CD14-positive monocyte (primary cell): ENCODE data around the gene CXCL16. TPM values are rescaled to one million over a fixed set of nuclear protein-coding genes. Genes with fewer than 3 reads are reported as not detected.
"Not testable (repeated sequence)": the region's sequence is repeated elsewhere in the genome, so short reads cannot be mapped to it uniquely, and the experiment has no call there.

Experiments
- DNase-seq, 3 donors: peaks; one replicate each; pipeline ENCODE4 v3.0.0-alpha.2; 2011 to 2022
- H2AFZ ChIP-seq: 2 replicates; pipeline ENCODE4 v1.6.0; 2012; ENCODE audit warnings: mild to moderate bottlenecking, low read depth, low read length, inconsistent platforms; ENCODE audit not compliant: insufficient read depth, poor library complexity, severe bottlenecking
- H3K27ac ChIP-seq, 2 donors: 1 replicate in 1 of 2; 2 replicates in 1 of 2; pipeline ENCODE4 v1.5.1; 2012 to 2013; ENCODE audit warnings: low read length in 2 of 2, control low read depth in 1 of 2, inconsistent platforms in 1 of 2, low read depth in 1 of 2, mild to moderate bottlenecking in 1 of 2
- H3K27me3 ChIP-seq, 2 donors: one replicate each; pipeline versions ENCODE4 v1.6.0 to v1.6.1; 2011 to 2013; ENCODE audit warnings: low read length in 2 of 2; ENCODE audit not compliant: control insufficient read depth in 2 of 2, insufficient read depth in 2 of 2
- H3K36me3 ChIP-seq, 2 donors: replicated peaks in 1 of 2; 1 replicate in 1 of 2; 2 replicates in 1 of 2; pipeline versions ENCODE4 v1.5.1 to v1.6.1; 2012 to 2013; ENCODE audit warnings: low read length in 2 of 2, control low read depth in 1 of 2, inconsistent platforms in 1 of 2, mild to moderate bottlenecking in 1 of 2; ENCODE audit not compliant: insufficient read depth in 2 of 2, control insufficient read depth in 1 of 2
- H3K4me1 ChIP-seq, 2 donors: 1 replicate in 1 of 2; 2 replicates in 1 of 2; pipeline versions ENCODE4 v1.5.1 to v1.6.1; 2012 to 2013; ENCODE audit warnings: low read length in 2 of 2, control low read depth in 1 of 2, inconsistent platforms in 1 of 2, mild to moderate bottlenecking in 1 of 2, moderate library complexity in 1 of 2; ENCODE audit not compliant: insufficient read depth in 2 of 2, control insufficient read depth in 1 of 2
- H3K4me2 ChIP-seq: replicated peaks from 2 replicates; pipeline ENCODE3; 2012; ENCODE audit warnings: low read length, moderate library complexity, mild to moderate bottlenecking; ENCODE audit not compliant: poor library complexity, severe bottlenecking; ENCODE audit errors: extremely low read depth
- H3K4me3 ChIP-seq, 3 experiments: fragments of 200-600 bp in 1 of 3; sonication (generic) in 1 of 3; replicated peaks in 1 of 3; 1 replicate in 2 of 3; 2 replicates in 1 of 3; pipeline ENCODE4 v1.5.1; 2011 to 2013; ENCODE audit warnings: low read length in 3 of 3, mild to moderate bottlenecking in 3 of 3, control low read depth in 2 of 3, low read depth in 2 of 3, inconsistent platforms in 1 of 3, moderate library complexity in 1 of 3
- H3K79me2 ChIP-seq: 2 replicates; pipeline ENCODE4 v1.6.0; 2012; ENCODE audit warnings: mild to moderate bottlenecking, control low read depth, inconsistent platforms, low read length, moderate library complexity; ENCODE audit not compliant: insufficient read depth
- H3K9ac ChIP-seq: 2 replicates; pipeline ENCODE4 v1.6.0; 2017; ENCODE audit warnings: low read length, mild to moderate bottlenecking; ENCODE audit not compliant: insufficient read depth, poor library complexity, severe bottlenecking
- H3K9me3 ChIP-seq, 2 donors: replicated peaks in 1 of 2; 1 replicate in 1 of 2; 2 replicates in 1 of 2; pipeline versions ENCODE4 v1.5.1 to v1.6.1; 2012 to 2013; ENCODE audit warnings: low read length in 2 of 2, control low read depth in 1 of 2; ENCODE audit not compliant: control insufficient read depth in 1 of 2, insufficient read depth in 1 of 2
- H4K20me1 ChIP-seq: 2 replicates; pipeline ENCODE4 v1.6.0; 2012; ENCODE audit warnings: mild to moderate bottlenecking, low read length, control low read depth, moderate library complexity; ENCODE audit not compliant: insufficient read depth
- H3K27ac Mint-ChIP-seq, 7 donors: one replicate each; pipeline ENCODE4 v1.8.0; 2020; ENCODE audit warnings: mild to moderate bottlenecking in 7 of 7, mixed read lengths in 7 of 7, moderate library complexity in 6 of 7, inconsistent platforms in 2 of 7
- H3K27me3 Mint-ChIP-seq, 3 donors: one replicate each; pipeline ENCODE4 v1.8.0; 2021 to 2022; ENCODE audit warnings: low read depth in 3 of 3, mild to moderate bottlenecking in 3 of 3, mixed read lengths in 3 of 3, moderate library complexity in 3 of 3, inconsistent platforms in 1 of 3
- H3K36me3 Mint-ChIP-seq, 2 donors: one replicate each; pipeline ENCODE4 v1.8.0; 2020; ENCODE audit warnings: mixed read lengths in 2 of 2, inconsistent platforms in 1 of 2, mild to moderate bottlenecking in 1 of 2
- H3K4me1 Mint-ChIP-seq: one replicate; pipeline ENCODE4 v1.8.0; 2020; ENCODE audit warnings: mild to moderate bottlenecking, mixed read lengths
- H3K4me3 Mint-ChIP-seq, 2 donors: one replicate each; pipeline ENCODE4 v1.8.0; 2020; ENCODE audit warnings: mild to moderate bottlenecking in 2 of 2, mixed read lengths in 2 of 2, moderate library complexity in 1 of 2
- H3K9me3 Mint-ChIP-seq, 7 donors: one replicate each; pipeline ENCODE4 v1.8.0; 2020 to 2022; ENCODE audit warnings: mixed read lengths in 7 of 7, mild to moderate bottlenecking in 6 of 7, moderate library complexity in 6 of 7, inconsistent platforms in 2 of 7
- WGBS: methylation state at CpG from one replicate; pipeline ENCODE4 v1.1.5; 2013; ENCODE audit warnings: missing lambda C conversion rate; ENCODE audit not compliant: insufficient coverage; 5-methylcytosine and 5-hydroxymethylcytosine counted together
- intact Hi-C, 2 donors: fragments of 100-400 bp; cut with micrococcal nuclease; formaldehyde crosslinking; loops; one replicate each; pipeline versions ENCODE4 v1.15.0 to v1.15.1; 2023
- polyA plus RNA-seq, 3 donors: library from polyadenylated mRNA; depleted of rRNA in 1 of 3; unstranded in 2 of 3; stranded (reverse) in 1 of 3; fragments of 300-500 nt in 2 of 3; fragments of >200 nt in 1 of 3; fragmentation: Illumina TruSeq in 2 of 3; gene quantifications; 1 replicate in 2 of 3; 2 replicates in 1 of 3; pipeline ENCODE4 v1.2.3, GENCODE V29; 2012 to 2021
- TF ChIP-seq, protein P1 (sequence below): fragments of 200-600 bp; IDR thresholded peaks from one replicate; pipeline ENCODE4 v1.8.0; 2022; ENCODE audit warnings: antibody characterized with exemption, mild to moderate bottlenecking

The CXCL16 gene
- polyA plus RNA-seq, 3 donors, result 68.1 to 204 (median 103) TPM

DNA sequence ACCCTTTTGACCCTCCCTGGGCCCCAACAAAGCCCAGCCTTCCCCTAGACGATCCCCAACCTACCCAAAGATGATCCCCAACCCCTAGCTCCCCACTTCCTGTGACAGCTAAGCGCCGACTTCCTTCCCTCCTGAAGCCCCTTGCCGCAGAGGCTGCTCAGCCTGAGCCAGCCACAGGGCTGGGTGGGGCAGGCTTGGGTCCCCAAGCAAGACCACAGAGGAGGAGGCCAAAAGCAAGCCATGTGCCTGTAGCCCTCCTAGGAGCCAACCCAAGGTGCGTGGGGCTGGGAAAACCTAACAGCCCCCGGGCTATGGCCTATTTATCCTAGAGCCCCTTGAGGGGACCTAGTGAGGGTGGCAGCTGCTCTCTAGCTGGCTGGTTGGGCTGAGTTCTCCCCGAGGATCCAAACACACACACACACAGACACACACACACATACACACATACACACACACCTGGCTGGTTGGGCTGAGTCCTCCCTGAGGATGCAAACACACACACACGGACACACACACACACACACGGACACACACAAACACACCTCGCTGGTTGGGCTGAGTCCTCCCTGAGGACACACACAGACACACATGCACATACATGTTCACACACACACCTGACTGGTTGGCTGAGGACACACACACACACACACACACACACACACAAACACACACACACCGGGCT is 24.5 kb downstream of the CXCL16 start:
- Histone ChIP-seq H3K79me2 (peaks cover 82% of the 10 kb centered on the region), H3K27ac (peak overlapping the region; percentile 40 to 63), H2AFZ (no peak overlapping the region), H3K9ac (no peak overlapping the region), H3K27me3 (no peaks in the 10 kb centered on the region), H3K4me1 (peaks cover 53 to 73% of the 10 kb centered on the region in 2 donors), H3K9me3 (no peaks in the 10 kb centered on the region), H3K36me3 (peaks cover 52 to 60% of the 10 kb centered on the region in 2 donors), H3K4me2 (peak overlapping the region; percentile 72), H3K4me3 (peak overlapping the region in 1 of 3 experiments; percentile 67), H4K20me1 (peaks cover 87% of the 10 kb centered on the region)
- intact Hi-C loops, result no loop called here
- H3K36me3 Mint-ChIP-seq, result peaks cover 56 to 73% of the 10 kb centered on the region in 2 donors
- peaks cover 49% of the 10 kb centered on the region for H3K4me1 Mint-ChIP-seq
- peaks cover 0 to 1% (median 0%) of the 10 kb centered on the region in 3 donors for H3K27me3 Mint-ChIP-seq
- TF ChIP-seq, protein P1, sequence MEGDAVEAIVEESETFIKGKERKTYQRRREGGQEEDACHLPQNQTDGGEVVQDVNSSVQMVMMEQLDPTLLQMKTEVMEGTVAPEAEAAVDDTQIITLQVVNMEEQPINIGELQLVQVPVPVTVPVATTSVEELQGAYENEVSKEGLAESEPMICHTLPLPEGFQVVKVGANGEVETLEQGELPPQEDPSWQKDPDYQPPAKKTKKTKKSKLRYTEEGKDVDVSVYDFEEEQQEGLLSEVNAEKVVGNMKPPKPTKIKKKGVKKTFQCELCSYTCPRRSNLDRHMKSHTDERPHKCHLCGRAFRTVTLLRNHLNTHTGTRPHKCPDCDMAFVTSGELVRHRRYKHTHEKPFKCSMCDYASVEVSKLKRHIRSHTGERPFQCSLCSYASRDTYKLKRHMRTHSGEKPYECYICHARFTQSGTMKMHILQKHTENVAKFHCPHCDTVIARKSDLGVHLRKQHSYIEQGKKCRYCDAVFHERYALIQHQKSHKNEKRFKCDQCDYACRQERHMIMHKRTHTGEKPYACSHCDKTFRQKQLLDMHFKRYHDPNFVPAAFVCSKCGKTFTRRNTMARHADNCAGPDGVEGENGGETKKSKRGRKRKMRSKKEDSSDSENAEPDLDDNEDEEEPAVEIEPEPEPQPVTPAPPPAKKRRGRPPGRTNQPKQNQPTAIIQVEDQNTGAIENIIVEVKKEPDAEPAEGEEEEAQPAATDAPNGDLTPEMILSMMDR, result no peak
- 19% methylated on average over 7 of the region's 11 CpGs for WGBS
- H3K9me3 Mint-ChIP-seq, result peaks cover 0 to 3% (median 0%) of the 10 kb centered on the region in 7 donors
- H3K4me3 Mint-ChIP-seq, result peak overlapping the region; percentile 43 to 84
- peak overlapping the region; percentile 25 to 89 (median 84) for H3K27ac Mint-ChIP-seq
- peak in 1 of 3 donors; percentile 29 for DNase-seq

DNA sequence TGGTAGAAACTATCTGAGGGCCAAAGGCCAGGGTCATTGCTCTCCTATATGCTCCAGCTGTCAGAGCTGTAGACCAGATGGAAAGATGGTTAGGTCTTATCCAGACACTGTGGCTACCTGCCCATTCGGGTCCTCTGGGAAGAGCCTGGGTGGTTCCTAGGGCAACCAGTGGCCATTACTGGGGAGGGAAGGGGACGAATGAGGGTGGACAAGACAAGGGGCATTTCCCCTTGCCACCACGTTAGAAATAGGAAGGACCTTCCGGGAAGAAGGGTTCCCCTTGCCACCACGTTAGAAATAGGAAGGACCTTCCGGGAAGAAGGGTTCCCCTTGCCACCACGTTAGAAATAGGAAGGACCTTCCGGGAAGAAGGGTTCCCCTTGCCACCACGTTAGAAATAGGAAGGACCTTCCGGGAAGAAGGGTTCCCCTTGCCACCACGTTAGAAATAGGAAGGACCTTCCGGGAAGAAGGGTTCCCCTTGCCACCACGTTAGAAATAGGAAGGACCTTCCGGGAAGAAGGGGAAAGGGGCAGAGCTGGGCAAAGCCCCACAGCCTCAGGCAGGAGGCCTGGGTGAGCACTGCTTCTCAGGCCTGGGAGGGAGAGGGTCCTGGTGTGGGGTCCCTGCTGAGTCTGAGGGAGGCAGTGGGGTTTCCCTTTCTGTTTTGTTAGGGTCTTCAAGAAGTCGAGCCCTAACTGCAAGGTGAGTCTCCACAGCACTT is 25.2 kb downstream of the CXCL16 start:
- H4K20me1 ChIP-seq, result peaks cover 80% of the 10 kb centered on the region
- peaks cover 79% of the 10 kb centered on the region for H3K79me2 ChIP-seq
- not testable (repeated sequence) for H2AFZ ChIP-seq, H3K27me3 Mint-ChIP-seq, H3K9me3 Mint-ChIP-seq, H3K27me3 ChIP-seq, H3K9me3 ChIP-seq
- peak overlapping the region; percentile 56 to 84 for H3K4me3 Mint-ChIP-seq
- H3K9ac ChIP-seq, result peak overlapping the region; percentile 6
- no CpG with 5 or more reads among the region's 15 CpGs for WGBS
- peak in 1 of 3 donors; percentile 41 for DNase-seq
- H3K4me1 ChIP-seq, result peaks cover 60 to 80% of the 10 kb centered on the region in 2 donors
- peak overlapping the region; percentile 72 for H3K4me2 ChIP-seq
- peaks cover 49 to 66% of the 10 kb centered on the region in 2 donors for H3K36me3 Mint-ChIP-seq
- intact Hi-C loops, result loop anchor here (5.0 kb wide), 2 partner anchors 78 to 83 kb away; partner anchors contain the start of gene PSMB6 (in 1 of the 2)
- peak overlapping the region; percentile 49 to 90 (median 87) for H3K27ac Mint-ChIP-seq
- H3K36me3 ChIP-seq, result peaks cover 45 to 53% of the 10 kb centered on the region in 2 donors
- peak overlapping the region in 1 of 3 experiments; percentile 67 for H3K4me3 ChIP-seq
- peak overlapping the region; percentile 40 to 63 for H3K27ac ChIP-seq
- peaks cover 51% of the 10 kb centered on the region for H3K4me1 Mint-ChIP-seq
